ENCODE measurements around the gene USP37. TPM values are rescaled to one million over a fixed set of nuclear protein-coding genes. Genes with fewer than 3 reads are reported as not detected.
A peak's percentile ranks its signal among the peaks of the same experiment; 100 is the strongest.

Gene USP37
- total and polyA plus RNA-seq, 2 of the 13 experiments (the other 11 are each of a cell fraction or from before 2014, with no cell fraction given): 6.5 to 30.6 TPM

DNA sequence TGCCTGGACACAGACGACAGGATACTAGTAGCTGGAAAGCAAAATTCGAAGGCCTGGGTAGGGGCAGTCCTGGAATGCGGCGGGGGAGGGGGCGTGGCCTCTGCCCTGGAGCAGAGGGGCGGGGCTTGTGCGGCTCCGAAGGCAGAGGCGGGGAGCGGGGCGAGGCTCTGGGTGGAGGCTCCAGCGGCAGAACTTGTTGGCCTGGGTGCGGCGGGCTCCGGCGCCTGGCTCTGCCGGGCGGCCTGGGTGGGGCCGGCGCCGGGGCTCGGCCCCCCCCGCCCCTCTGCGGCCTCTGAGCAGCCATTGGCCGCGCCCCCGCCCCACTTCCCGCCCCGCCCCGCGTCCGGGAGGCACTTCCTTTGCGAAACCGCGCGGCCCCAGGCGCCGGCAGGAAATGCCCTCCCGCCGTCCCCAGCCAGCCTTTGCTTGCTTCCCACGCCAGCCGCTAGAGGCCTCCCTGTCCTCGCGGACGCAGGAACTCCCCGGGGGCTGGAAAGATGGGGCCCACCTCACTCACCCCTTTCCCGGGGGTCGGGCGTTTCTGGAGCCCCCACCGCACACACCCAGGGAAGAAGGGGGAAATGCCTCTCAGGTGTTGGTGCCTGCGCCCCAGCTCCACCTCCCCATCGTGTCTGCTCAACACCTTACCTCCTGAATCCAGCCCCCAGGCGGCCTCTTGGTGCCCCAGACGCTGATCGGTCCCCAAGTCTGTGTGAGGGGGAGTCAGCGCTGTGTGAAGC is 161.8 kb downstream of the USP37 start (continued):
- TF ChIP-seq NR2C2 (CRISPR knock-in tag; IDR thresholded peaks at IDR 0.05; ENCODE audit: borderline replicate concordance) (peak; percentile 23; the same call in 1 of the 2 replicates), ZNF607 (CRISPR knock-in tag; IDR thresholded peaks at IDR 0.05; ENCODE audit: borderline replicate concordance) (peak; percentile 30; the same call in 1 of the 2 replicates), YEATS4 (CRISPR knock-in tag; IDR thresholded peaks at IDR 0.05; ENCODE audit: borderline replicate concordance) (peak; percentile 70; the same call in 1 of the 2 replicates), TBL1XR1 (IDR thresholded peaks at IDR 0.05; ENCODE audit: borderline replicate concordance, low read length, partially characterized antibody) (peak; percentile 51), CHCHD3 (CRISPR knock-in tag; IDR thresholded peaks at IDR 0.05) (no peak), UBTF (CRISPR knock-in tag; IDR thresholded peaks at IDR 0.05) (no peak; the same call in none of the 2 replicates), ZNF251 (CRISPR knock-in tag; IDR thresholded peaks at IDR 0.05) (no peak), ZNF775 (CRISPR knock-in tag; IDR thresholded peaks at IDR 0.05; ENCODE audit: borderline replicate concordance) (no peak), ATF5 (CRISPR knock-in tag; IDR thresholded peaks at IDR 0.05; ENCODE audit: low read depth) (no peak), HOXA3 (CRISPR knock-in tag; IDR thresholded peaks at IDR 0.05) (peak; percentile 80; the same call in 1 of the 2 replicates), BCL3 (CRISPR knock-in tag; IDR thresholded peaks at IDR 0.05) (no peak; the same call in 1 of the 2 replicates), FOXK1 (CRISPR knock-in tag; IDR thresholded peaks at IDR 0.05; ENCODE audit: borderline replicate concordance, low read depth) (peak; percentile 63; the same call in 1 of the 2 replicates), ZNF333 (CRISPR knock-in tag; IDR thresholded peaks at IDR 0.05; ENCODE audit: borderline replicate concordance) (peak; percentile 42; the same call in 1 of the 2 replicates), ZKSCAN1 (IDR thresholded peaks at IDR 0.05; ENCODE audit: low read length) (no peak), HOXD1 (CRISPR knock-in tag; IDR thresholded peaks at IDR 0.05) (peak; percentile 70), RCOR2 (CRISPR knock-in tag; IDR thresholded peaks at IDR 0.05) (no peak), REL (CRISPR knock-in tag; conservative IDR thresholded peaks at IDR 0.05) (no peak), FOXM1 (CRISPR knock-in tag; IDR thresholded peaks at IDR 0.05) (0 out of 2 replicates have a peak, but pooled peaks have one; percentile 3), PTBP1 (IDR thresholded peaks at IDR 0.05; ENCODE audit: low read depth, low read length, poor library complexity, severe bottlenecking) (peak; percentile 99), ZNF329 (CRISPR knock-in tag; IDR thresholded peaks at IDR 0.05; ENCODE audit: low read depth) (peak; percentile 63; the same call in 1 of the 2 replicates), FOSL2 (CRISPR knock-in tag; IDR thresholded peaks at IDR 0.05) (peak; percentile 62), NFE2 (CRISPR knock-in tag; IDR thresholded peaks at IDR 0.05) (no peak), SIN3B (IDR thresholded peaks at IDR 0.05; ENCODE audit: low read length) (peak; percentile 67; the same call in 1 of the 2 replicates), ZNF557 (CRISPR knock-in tag; IDR thresholded peaks at IDR 0.05) (peak; percentile 91; the same call in 1 of the 2 replicates)
- TF ChIP-seq, protein P1, sequence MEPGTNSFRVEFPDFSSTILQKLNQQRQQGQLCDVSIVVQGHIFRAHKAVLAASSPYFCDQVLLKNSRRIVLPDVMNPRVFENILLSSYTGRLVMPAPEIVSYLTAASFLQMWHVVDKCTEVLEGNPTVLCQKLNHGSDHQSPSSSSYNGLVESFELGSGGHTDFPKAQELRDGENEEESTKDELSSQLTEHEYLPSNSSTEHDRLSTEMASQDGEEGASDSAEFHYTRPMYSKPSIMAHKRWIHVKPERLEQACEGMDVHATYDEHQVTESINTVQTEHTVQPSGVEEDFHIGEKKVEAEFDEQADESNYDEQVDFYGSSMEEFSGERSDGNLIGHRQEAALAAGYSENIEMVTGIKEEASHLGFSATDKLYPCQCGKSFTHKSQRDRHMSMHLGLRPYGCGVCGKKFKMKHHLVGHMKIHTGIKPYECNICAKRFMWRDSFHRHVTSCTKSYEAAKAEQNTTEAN (CRISPR knock-in tag; conservative IDR thresholded peaks at IDR 0.05): peak; percentile 22; the same call in 1 of the 2 replicates

Data from HepG2 (cell line).